Right lobe of liver (tissue), 4 donors: ENCODE data around the gene CACNA2D4.

ENCODE experiments used
- POLR2A ChIP-seq: fragments of 450-650 bp; IDR thresholded peaks from one replicate; pipeline ENCODE4 v1.6.1; 2017; ENCODE audit warnings: antibody characterized with exemption, mild to moderate bottlenecking
- TF ChIP-seq, protein P1 (sequence below), 4 donors: fragments of 200-600 bp in 3 of 4; fragments of 450-650 bp in 1 of 4; IDR thresholded peaks; one replicate each; pipeline versions ENCODE4 v1.5.1 to v1.8.0; 2016 to 2022; ENCODE audit warnings: antibody characterized with exemption in 4 of 4, mild to moderate bottlenecking in 2 of 4
- donor health status: DM: no; HTN: no; CAD: no.
- donor health status: DM: no; HTN: no; CAD: no.
- donor health status: DM: no; HTN: yes; CAD: no.

GRCh38 chr12:1823237-1823636 is 95.2 kb downstream of the CACNA2D4 start:
- TF ChIP-seq, protein P1, sequence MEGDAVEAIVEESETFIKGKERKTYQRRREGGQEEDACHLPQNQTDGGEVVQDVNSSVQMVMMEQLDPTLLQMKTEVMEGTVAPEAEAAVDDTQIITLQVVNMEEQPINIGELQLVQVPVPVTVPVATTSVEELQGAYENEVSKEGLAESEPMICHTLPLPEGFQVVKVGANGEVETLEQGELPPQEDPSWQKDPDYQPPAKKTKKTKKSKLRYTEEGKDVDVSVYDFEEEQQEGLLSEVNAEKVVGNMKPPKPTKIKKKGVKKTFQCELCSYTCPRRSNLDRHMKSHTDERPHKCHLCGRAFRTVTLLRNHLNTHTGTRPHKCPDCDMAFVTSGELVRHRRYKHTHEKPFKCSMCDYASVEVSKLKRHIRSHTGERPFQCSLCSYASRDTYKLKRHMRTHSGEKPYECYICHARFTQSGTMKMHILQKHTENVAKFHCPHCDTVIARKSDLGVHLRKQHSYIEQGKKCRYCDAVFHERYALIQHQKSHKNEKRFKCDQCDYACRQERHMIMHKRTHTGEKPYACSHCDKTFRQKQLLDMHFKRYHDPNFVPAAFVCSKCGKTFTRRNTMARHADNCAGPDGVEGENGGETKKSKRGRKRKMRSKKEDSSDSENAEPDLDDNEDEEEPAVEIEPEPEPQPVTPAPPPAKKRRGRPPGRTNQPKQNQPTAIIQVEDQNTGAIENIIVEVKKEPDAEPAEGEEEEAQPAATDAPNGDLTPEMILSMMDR (IDR thresholded peaks at IDR 0.05): no peak
- TF ChIP-seq POLR2A: no peak
